GM12878 (cell line): ENCODE data around the gene ERO1B. TPM values are rescaled to one million over a fixed set of nuclear protein-coding genes. Genes with fewer than 3 reads are reported as not detected.

Source experiments
- ATAC-seq: fragments of 200-7000 bp; cut with Tn5 transposase; 3 replicates; pipeline ENCODE4 v1.9.1; 2020; ENCODE audit warnings: mild to moderate bottlenecking, moderate library complexity
- BruUV-seq: library from RNA; stranded (reverse); fragments of 400-500 nt; replicated peaks from 2 replicates; lab custom pipeline; 2021; lab: Mats Ljungman, UMichigan
- CTCF ChIA-PET: fragments of 300-600 bp; sonication (Branson Sonifier 250); formaldehyde crosslinking; extraction: SDS; loops from one replicate; lab custom pipeline; 2021; ENCODE audit warnings: inconsistent platforms; lab: Yijun Ruan, JAX
- POLR2A ChIA-PET: fragments of 350-600 bp; formaldehyde crosslinking; extraction: SDS; loops from one replicate; lab custom pipeline; 2021; ENCODE audit warnings: inconsistent platforms; lab: Charles Lee
- RAD21 ChIA-PET: fragments of 300-600 bp; sonication (Branson Sonifier 250); formaldehyde crosslinking; loops from one replicate; lab custom pipeline; 2023; ENCODE audit warnings: antibody characterized with exemption; ENCODE audit not compliant: unreplicated experiment; lab: Charles Lee
- SMC1A ChIA-PET: fragments of 300-600 bp; sonication (Branson Sonifier 250); formaldehyde crosslinking; loops from one replicate; lab custom pipeline; 2023; ENCODE audit not compliant: unreplicated experiment, uncharacterized antibody; lab: Charles Lee
- DNase-seq: peaks from one replicate; pipeline ENCODE4 v3.0.0-alpha.2; 2011; ENCODE audit warnings: low read depth, low spot score
- FAIRE-seq: peaks from 3 replicates; lab custom pipeline; 2011; peaks lifted over from hg19 to GRCh38; lab: Jason Lieb, UNC
- H2AFZ ChIP-seq: 2 replicates; pipeline ENCODE4 v1.6.0; 2011; ENCODE audit warnings: low read depth, low read length, control low read depth; ENCODE audit not compliant: control insufficient read depth
- H3K27ac ChIP-seq: 2 replicates; pipeline ENCODE4 v1.5.1; 2011; ENCODE audit warnings: control low read depth; ENCODE audit not compliant: control insufficient read depth, insufficient read depth
- H3K27me3 ChIP-seq, 2 experiments: replicated peaks in 1 of 2; 2 replicates each; pipeline versions ENCODE4 v1.6.0 to v1.6.1; 2011; ENCODE audit warnings: low read length in 1 of 2; ENCODE audit not compliant: control insufficient read depth in 2 of 2, insufficient read depth in 2 of 2
- H3K36me3 ChIP-seq, 2 experiments: 2 replicates each; pipeline ENCODE4 v1.5.1; 2011; ENCODE audit warnings: low read length in 1 of 2; ENCODE audit not compliant: control insufficient read depth in 2 of 2, insufficient read depth in 2 of 2
- H3K4me1 ChIP-seq: 2 replicates; pipeline ENCODE4 v1.6.1; 2011; ENCODE audit warnings: mild to moderate bottlenecking, low read length, moderate library complexity, mixed read lengths; ENCODE audit not compliant: control insufficient read depth, insufficient read depth
- H3K4me2 ChIP-seq: 2 replicates; pipeline ENCODE4 v1.6.0; 2011; ENCODE audit warnings: control low read depth; ENCODE audit not compliant: control insufficient read depth, insufficient read depth
- H3K4me3 ChIP-seq: fragments of 200-600 bp; sonication (generic); 2 replicates; pipeline ENCODE4 v1.5.1; 2016
- H3K79me2 ChIP-seq: 2 replicates; pipeline ENCODE4 v1.6.0; 2011; ENCODE audit warnings: low read length; ENCODE audit not compliant: control insufficient read depth, insufficient read depth
- H3K9ac ChIP-seq: 2 replicates; pipeline ENCODE4 v1.8.0; 2011; ENCODE audit warnings: low read length, control low read depth, mixed read lengths; ENCODE audit not compliant: control insufficient read depth, insufficient read depth
- H3K9me3 ChIP-seq: replicated peaks from 3 replicates; pipeline ENCODE4 v1.5.1; 2011; ENCODE audit warnings: mild to moderate bottlenecking, low read length; ENCODE audit not compliant: control insufficient read depth, insufficient read depth
- H4K20me1 ChIP-seq: 2 replicates; pipeline ENCODE4 v1.6.0; 2011; ENCODE audit not compliant: control insufficient read depth, insufficient read depth
- CEBPB ChIP-seq, 2 experiments: fragments of 150-350 bp in 1 of 2; IDR thresholded peaks; 2 replicates each; pipeline ENCODE4 v1.6.1; 2012 to 2014; ENCODE audit warnings: low read depth in 2 of 2, low read length in 2 of 2, borderline replicate concordance in 1 of 2, inconsistent platforms in 1 of 2
- GATAD2B ChIP-seq: fragments of 450-650 bp; conservative IDR thresholded peaks from 2 replicates; pipeline ENCODE4 v1.6.1; 2017; ENCODE audit warnings: low read depth, mild to moderate bottlenecking, moderate library complexity
- RELA ChIP-seq: fragments of 450-650 bp; IDR thresholded peaks from 2 replicates; pipeline ENCODE4 v1.8.0; 2014; ENCODE audit warnings: borderline replicate concordance; ENCODE audit not compliant: partially characterized antibody
- SIN3A ChIP-seq: IDR thresholded peaks from 2 replicates; pipeline ENCODE4 v1.6.1; 2012; ENCODE audit warnings: low read depth, low read length, improper control_type of control experiment
- WGBS: methylation state at CpG from one replicate; pipeline ENCODE4 v1.1.6; 2016; ENCODE audit warnings: low lambda C conversion rate; ENCODE audit not compliant: insufficient replicate concordance, insufficient coverage; ENCODE audit errors: missing lambda C conversion rate; 5-methylcytosine and 5-hydroxymethylcytosine counted together
- in situ Hi-C: fragments of 300-500 bp; cut with MboI; formaldehyde crosslinking; loops from 9 replicates; pipeline ENCODE4 v1.14.3; 2018; ENCODE audit warnings: mixed read lengths
- intact Hi-C: fragments of 100-400 bp; cut with micrococcal nuclease; formaldehyde crosslinking; loops from one replicate; pipeline ENCODE4 v1.14.2; 2022; ENCODE audit not compliant: unreplicated experiment
- polyA plus RNA-seq, 11 experiments: library from polyadenylated mRNA; depleted of rRNA in 4 of 11; unstranded in 6 of 11; stranded (reverse) in 5 of 11; fragments of >200 nt; fragmentation: Nextera tagmentation in 4 of 11; fragmentation: Illumina TruSeq in 1 of 11; extraction: Ambion mirVana in 4 of 11; extraction: Trizol in 1 of 11; gene quantifications; 1 replicate in 1 of 11; 2 replicates in 10 of 11; pipeline versions ENCODE4 v1.2.1 to v1.2.3, GENCODE V29; 2011 to 2016; ENCODE audit warnings: inconsistent platforms in 2 of 11, missing spikeins in 2 of 11, low read depth in 1 of 11
- total RNA-seq, 4 experiments: library from RNA; depleted of rRNA in 3 of 4; stranded (reverse); fragments of >200 nt in 3 of 4; fragmentation: Illumina TruSeq in 1 of 4; extraction: Trizol in 1 of 4; gene quantifications; 2 replicates each; pipeline versions ENCODE4 v1.2.1 to v1.2.3, GENCODE V29; 2013 to 2021
- TF ChIP-seq, protein P1 (sequence below): IDR thresholded peaks from 2 replicates; pipeline ENCODE4 v1.6.1; 2012; ENCODE audit warnings: improper control_type of control experiment, low read depth, low read length; ENCODE audit not compliant: insufficient replicate concordance

The ERO1B gene
- total and polyA plus RNA-seq, 10 of the 15 experiments (the other 5 are each of a cell fraction or from before 2014, with no cell fraction given): 9.0 to 30.9 (median 23.0) TPM

DNA sequence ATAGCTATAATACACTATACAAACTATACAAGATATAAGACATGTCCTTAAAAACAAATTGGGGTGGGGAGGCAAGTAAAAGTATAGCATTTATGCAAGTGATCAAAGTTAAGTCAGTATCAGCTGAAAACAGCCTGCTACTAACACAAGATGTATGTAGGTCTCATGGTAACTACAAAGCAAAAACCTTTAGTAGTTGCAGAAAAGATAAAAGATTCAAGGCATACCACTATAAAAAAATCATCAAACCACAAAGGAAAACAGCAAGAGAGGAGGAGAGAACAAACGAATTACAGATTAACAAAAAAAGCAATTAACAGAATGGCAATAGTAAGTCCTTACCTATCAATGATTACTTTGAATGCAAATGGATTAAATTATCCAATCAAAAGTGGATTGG lies 22.7 kb downstream of the ERO1B start:
- H3K9me3 ChIP-seq: peaks cover 25% of the 10 kb centered on the region
- TF ChIP-seq GATAD2B: no peak
- TF ChIP-seq SIN3A: no peak
- TF ChIP-seq, protein P1, sequence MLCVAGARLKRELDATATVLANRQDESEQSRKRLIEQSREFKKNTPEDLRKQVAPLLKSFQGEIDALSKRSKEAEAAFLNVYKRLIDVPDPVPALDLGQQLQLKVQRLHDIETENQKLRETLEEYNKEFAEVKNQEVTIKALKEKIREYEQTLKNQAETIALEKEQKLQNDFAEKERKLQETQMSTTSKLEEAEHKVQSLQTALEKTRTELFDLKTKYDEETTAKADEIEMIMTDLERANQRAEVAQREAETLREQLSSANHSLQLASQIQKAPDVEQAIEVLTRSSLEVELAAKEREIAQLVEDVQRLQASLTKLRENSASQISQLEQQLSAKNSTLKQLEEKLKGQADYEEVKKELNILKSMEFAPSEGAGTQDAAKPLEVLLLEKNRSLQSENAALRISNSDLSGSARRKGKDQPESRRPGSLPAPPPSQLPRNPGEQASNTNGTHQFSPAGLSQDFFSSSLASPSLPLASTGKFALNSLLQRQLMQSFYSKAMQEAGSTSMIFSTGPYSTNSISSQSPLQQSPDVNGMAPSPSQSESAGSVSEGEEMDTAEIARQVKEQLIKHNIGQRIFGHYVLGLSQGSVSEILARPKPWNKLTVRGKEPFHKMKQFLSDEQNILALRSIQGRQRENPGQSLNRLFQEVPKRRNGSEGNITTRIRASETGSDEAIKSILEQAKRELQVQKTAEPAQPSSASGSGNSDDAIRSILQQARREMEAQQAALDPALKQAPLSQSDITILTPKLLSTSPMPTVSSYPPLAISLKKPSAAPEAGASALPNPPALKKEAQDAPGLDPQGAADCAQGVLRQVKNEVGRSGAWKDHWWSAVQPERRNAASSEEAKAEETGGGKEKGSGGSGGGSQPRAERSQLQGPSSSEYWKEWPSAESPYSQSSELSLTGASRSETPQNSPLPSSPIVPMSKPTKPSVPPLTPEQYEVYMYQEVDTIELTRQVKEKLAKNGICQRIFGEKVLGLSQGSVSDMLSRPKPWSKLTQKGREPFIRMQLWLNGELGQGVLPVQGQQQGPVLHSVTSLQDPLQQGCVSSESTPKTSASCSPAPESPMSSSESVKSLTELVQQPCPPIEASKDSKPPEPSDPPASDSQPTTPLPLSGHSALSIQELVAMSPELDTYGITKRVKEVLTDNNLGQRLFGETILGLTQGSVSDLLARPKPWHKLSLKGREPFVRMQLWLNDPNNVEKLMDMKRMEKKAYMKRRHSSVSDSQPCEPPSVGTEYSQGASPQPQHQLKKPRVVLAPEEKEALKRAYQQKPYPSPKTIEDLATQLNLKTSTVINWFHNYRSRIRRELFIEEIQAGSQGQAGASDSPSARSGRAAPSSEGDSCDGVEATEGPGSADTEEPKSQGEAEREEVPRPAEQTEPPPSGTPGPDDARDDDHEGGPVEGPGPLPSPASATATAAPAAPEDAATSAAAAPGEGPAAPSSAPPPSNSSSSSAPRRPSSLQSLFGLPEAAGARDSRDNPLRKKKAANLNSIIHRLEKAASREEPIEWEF: no peak
- no peak for TF ChIP-seq RELA
- TF ChIP-seq CEBPB (IDR thresholded peaks at IDR 0.05; ENCODE audit: borderline replicate concordance in 1 of 2, low read depth in 2 of 2, low read length in 2 of 2): no peak
- intact Hi-C loops: no loop called here
- WGBS: 100% methylated on average over 1 of the region's 1 CpG
- H3K4me1 ChIP-seq: no peaks in the 10 kb centered on the region
- in situ Hi-C loops: no loop called here
- H3K36me3 ChIP-seq: peaks cover 4 to 10% of the 10 kb centered on the region in 2 experiments; a peak in 3 of 4 replicates
- no peak for FAIRE-seq
- BruUV-seq: no TSS peak
- no peak overlapping the region for H3K27ac ChIP-seq
- RAD21 ChIA-PET: interaction anchor here (1.1 kb wide), 1 partner anchor 20 kb away, joined by 3 read pairs; no protein-coding TSS in a partner anchor
- no peak for DNase-seq
- SMC1A ChIA-PET: interaction anchor here (1.5 kb wide), 2 partner anchors 13 to 27 kb away, joined by 4 to 7 read pairs; no protein-coding TSS in a partner anchor
- H3K9ac ChIP-seq: no peak overlapping the region
- H3K4me2 ChIP-seq: no peak overlapping the region
- no peak overlapping the region for H3K4me3 ChIP-seq
- no peak overlapping the region for H2AFZ ChIP-seq
- CTCF ChIA-PET: no interaction called here
- POLR2A ChIA-PET: interaction anchor here (0.6 to 1.2 kb wide), 2 partner anchors 8 to 201 kb away, joined by 3 read pairs; no protein-coding TSS in a partner anchor
- no peak for ATAC-seq
- no peaks in the 10 kb centered on the region for H4K20me1 ChIP-seq
- no peaks in the 10 kb centered on the region for H3K27me3 ChIP-seq
- H3K79me2 ChIP-seq: peaks cover 5% of the 10 kb centered on the region
